Effector memory CD8-positive, alpha-beta T cell (primary cell): ENCODE measurements around the gene ZMIZ1.

Experiments used
- ATAC-seq: fragments of 150-1000 bp; cut with Tn5 transposase; replicated peaks from 2 replicates; pipeline ENCODE4 v1.10.0; 2021; ENCODE audit warnings: mild to moderate bottlenecking, moderate library complexity
- DNase-seq, 3 experiments: peaks; one replicate each; pipeline ENCODE4 v3.0.0; 2021
- H3K27ac Mint-ChIP-seq, 2 donors: one replicate each; pipeline ENCODE4 v1.8.0; 2022; ENCODE audit warnings: mild to moderate bottlenecking in 2 of 2, mixed read lengths in 2 of 2, moderate library complexity in 2 of 2
- H3K27me3 Mint-ChIP-seq, 2 donors: one replicate each; pipeline ENCODE4 v1.8.0; 2022; ENCODE audit warnings: mixed read lengths in 2 of 2
- H3K36me3 Mint-ChIP-seq: one replicate; pipeline ENCODE4 v1.8.0; 2022; ENCODE audit warnings: mild to moderate bottlenecking, moderate library complexity, mixed read lengths; ENCODE audit not compliant: insufficient read depth
- H3K4me1 Mint-ChIP-seq, 2 donors: one replicate each; pipeline ENCODE4 v1.8.0; 2022; ENCODE audit warnings: low read depth in 2 of 2, mixed read lengths in 2 of 2
- H3K4me3 Mint-ChIP-seq, 2 donors: one replicate each; pipeline ENCODE4 v1.8.0; 2022; ENCODE audit warnings: mild to moderate bottlenecking in 2 of 2, mixed read lengths in 2 of 2, moderate library complexity in 2 of 2
- H3K9me3 Mint-ChIP-seq, 2 donors: one replicate each; pipeline ENCODE4 v1.8.0; 2022; ENCODE audit warnings: mixed read lengths in 2 of 2

The ZMIZ1 gene

DNA sequence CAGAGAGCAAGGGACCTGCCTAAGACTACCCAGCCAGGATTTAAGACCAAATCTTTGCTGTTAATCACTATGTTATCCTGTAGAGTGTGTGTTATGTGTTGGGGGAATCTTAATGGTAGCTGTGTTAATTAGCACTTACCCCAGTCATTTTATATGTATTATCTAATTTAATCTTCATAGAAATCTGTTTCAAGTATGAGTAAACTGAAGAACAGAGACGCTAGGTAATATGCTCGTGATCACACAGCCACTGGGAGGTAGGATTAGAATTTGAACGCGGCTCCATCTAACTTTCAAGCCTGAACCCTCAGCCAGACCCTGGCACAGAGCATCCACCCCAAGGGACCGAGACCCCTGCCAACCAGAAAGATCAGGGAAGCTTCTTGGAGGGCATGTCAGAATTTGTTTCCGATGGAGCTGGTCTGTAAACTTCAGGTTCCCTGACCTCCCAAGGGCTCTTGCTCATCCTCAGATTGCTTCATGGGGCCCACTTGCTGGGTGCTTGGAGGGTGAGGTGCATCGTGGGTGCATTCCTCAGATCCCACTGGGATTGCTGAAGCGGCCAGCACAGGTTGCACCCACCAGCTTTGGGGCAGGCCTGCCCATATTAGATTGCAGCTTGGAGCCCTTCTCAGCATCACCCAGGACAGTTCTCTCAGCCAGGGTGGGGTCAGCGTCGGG is 105.0 kb downstream of the ZMIZ1 start:
- no peaks in the 10 kb centered on the region for H3K9me3 Mint-ChIP-seq
- peaks cover 0 to 3% of the 10 kb centered on the region in 2 donors for H3K4me1 Mint-ChIP-seq
- H3K36me3 Mint-ChIP-seq: no peaks in the 10 kb centered on the region
- H3K27ac Mint-ChIP-seq: no peak overlapping the region
- no peak for DNase-seq
- no peaks in the 10 kb centered on the region for H3K27me3 Mint-ChIP-seq
- ATAC-seq: no peak
- H3K4me3 Mint-ChIP-seq: no peak overlapping the region

DNA sequence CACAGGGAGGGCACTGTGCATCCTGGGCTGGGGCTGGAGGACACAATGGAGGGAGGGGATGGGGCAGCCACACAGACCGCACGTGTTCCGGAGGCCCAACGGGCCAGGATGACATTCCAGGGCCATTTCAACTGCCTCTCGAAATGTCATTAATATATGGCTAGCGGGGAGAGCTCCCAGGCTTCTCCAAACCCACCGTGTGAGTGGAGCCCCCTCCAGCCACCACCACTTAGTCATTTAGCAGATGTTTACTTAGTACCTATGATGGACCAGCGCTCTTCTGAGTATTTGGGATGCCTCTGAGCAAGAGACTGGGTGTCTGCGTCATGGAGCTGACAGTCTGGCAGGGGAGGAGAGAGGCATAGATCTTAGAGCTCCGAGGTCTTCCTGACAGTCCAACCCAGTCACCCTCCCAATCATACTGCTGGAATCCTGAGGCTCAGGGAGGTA is 107.3 kb downstream of the ZMIZ1 start:
- no peaks in the 10 kb centered on the region for H3K36me3 Mint-ChIP-seq
- peaks cover 0 to 3% of the 10 kb centered on the region in 2 donors for H3K4me1 Mint-ChIP-seq
- H3K27ac Mint-ChIP-seq: no peak overlapping the region
- no peak for DNase-seq
- ATAC-seq: no peak
- H3K4me3 Mint-ChIP-seq: no peak overlapping the region
- H3K9me3 Mint-ChIP-seq: no peaks in the 10 kb centered on the region
- no peaks in the 10 kb centered on the region for H3K27me3 Mint-ChIP-seq

DNA sequence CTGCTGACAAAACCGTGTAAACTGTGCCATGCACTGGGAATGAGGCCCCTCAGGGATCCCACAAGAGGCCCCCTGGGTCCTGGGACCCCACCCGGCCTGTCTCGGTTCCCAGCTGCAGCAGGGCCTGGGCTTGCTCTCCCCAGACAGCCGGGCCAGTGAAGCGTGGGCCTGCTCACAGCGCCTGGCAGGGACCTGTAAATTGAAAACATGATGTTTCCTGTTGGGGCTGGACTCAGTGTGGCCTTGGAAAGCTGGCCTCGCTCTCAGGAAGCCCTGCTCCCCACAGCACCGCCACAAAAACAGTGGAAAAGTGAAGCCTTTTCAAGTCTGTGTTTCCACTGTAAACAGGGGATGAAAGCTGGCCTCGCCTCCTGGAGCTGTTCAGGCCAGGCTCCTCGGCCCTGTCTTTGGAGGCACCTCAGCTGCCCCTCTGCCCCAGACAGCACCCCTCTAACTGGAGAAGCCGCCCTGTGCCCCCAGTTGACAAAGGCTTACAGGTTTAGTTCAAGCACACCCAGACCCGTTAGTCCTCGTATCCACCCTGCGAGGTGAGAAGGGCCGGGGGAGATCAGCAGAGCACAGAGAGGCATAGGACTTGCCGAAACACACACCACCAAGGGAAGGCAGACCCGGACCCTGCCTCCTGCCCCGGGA is 108.3 kb downstream of the ZMIZ1 start:
- no peak for DNase-seq

DNA sequence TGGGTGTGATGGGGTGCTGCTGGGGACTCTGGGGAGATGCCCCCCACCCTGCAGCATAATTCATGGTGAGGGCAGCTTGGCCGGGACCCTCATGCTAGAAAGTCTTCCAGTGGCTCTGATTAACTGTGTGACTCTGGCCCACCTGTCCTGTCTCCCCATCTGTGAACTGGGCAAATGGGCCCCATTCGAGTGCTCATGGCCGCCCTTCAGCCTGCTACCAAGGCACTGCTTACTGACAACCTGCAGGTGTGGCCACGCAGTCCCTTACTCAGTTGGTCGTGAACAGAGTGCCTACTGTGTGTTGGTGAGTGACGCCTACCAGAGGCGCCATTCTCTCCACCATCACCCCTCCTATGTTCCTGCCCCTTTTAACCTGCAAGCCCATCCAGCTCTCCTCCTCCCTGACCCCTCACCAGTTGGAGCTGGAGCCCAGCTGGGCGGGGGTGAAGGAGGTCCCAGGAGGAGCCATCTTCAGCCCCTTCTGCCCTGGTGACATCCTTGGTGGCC is 109.4 kb downstream of the ZMIZ1 start:
- Mint-ChIP-seq H3K4me1 (peaks cover 0 to 3% of the 10 kb centered on the region in 2 donors), H3K4me3 (no peak overlapping the region), H3K27ac (peak overlapping the region in 1 of 2 donors; percentile 29), H3K9me3 (no peaks in the 10 kb centered on the region), H3K27me3 (no peaks in the 10 kb centered on the region), H3K36me3 (no peaks in the 10 kb centered on the region)
- DNase-seq (no peak), ATAC-seq (no peak)

More for the DNA sequence above, 108.3 kb downstream of the ZMIZ1 start:
- H3K27me3 Mint-ChIP-seq: no peaks in the 10 kb centered on the region
- H3K36me3 Mint-ChIP-seq: no peaks in the 10 kb centered on the region
- H3K4me3 Mint-ChIP-seq: no peak overlapping the region
- no peaks in the 10 kb centered on the region for H3K9me3 Mint-ChIP-seq
- H3K4me1 Mint-ChIP-seq: peaks cover 0 to 3% of the 10 kb centered on the region in 2 donors
- no peak for ATAC-seq
- H3K27ac Mint-ChIP-seq: peak overlapping the region; percentile 20 to 25

DNA sequence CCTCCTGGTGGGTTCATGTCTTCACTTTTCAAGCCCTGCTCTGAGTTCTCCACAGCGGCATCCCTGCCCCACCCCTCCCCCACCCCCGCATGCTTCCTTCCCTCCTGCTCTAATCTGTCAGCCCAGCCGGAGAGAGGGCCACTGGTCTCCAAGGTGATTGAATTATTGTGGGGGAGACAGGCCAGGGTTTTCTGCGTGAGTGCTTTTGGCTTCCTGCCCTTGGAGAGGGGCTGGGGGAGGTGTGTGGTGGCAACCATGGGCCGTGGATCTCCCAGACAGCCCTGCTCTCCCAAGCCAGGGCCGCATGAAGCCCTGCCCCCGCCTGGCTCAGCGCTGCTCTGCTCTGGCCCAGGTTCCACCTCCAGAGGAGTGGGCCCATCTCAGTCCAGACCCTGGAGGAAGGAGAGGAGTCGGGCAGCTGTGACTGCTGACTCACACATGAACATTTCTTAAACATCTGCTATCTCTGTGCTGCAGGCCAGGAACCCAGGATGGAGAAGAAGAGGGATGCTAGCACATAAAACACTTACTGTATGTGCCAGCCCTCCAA is 109.9 kb downstream of the ZMIZ1 start:
- H3K4me1 Mint-ChIP-seq: peaks cover 0 to 3% of the 10 kb centered on the region in 2 donors
- peak overlapping the region in 1 of 2 donors; percentile 29 for H3K27ac Mint-ChIP-seq
- no peak for DNase-seq
- no peak for ATAC-seq
- H3K9me3 Mint-ChIP-seq: no peaks in the 10 kb centered on the region
- H3K4me3 Mint-ChIP-seq: no peak overlapping the region
- H3K36me3 Mint-ChIP-seq: no peaks in the 10 kb centered on the region
- H3K27me3 Mint-ChIP-seq: no peaks in the 10 kb centered on the region

DNA sequence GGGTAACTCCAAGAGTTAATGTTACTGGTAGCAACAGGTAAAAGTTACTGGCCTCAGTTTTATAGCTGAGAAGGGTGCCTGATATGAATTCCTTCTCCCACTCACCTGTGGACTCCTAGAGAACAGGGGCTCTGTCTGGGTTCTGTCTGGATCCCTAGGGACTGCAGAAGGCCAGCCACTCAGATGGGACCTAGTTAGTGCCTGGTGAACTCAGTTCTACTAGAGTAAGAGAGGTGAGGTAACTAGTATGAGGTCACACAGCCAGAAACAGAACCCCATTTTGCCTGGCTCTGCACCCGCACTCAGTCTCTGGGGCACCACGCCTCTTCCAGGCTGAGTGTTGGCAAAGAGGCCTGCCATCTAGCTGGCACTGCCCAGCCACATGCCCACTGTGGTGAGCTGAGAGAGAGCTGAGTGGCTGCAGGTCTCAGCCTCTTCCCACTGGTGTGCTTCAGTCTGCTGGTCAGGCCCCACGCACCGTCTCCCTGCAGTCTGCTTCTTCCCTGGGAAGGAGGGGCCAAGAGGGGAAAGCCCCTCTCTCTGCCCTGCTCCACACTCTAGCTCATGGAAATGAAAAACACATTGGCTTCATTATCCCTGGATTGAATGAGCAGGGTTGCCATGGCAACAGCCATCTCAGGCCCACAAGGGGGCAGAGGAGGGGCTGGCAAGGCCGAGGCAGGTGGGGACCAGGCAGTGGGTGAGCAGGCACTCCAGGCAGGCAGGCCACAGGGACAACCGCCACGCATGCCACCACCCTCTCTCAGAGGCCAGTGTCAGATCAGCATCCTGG is 110.6 kb downstream of the ZMIZ1 start:
- H3K27me3 Mint-ChIP-seq: no peaks in the 10 kb centered on the region

DNA sequence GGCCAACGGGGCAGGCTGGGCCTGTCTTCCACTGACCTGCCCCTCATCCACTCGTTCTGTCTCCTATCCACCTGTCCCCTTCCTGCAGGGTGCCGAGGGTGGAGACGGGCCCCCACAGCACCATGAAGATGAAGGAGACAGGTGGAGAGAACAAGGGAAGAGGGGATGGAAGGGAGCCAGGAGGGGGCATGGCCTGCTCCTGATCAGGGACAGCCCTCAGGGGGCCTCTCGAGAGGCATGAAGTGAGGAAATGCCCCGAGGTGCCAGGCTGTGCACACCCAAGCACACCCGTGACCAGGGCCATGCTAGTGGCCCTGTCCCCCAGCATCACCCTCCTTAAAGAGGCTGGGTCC is 111.2 kb downstream of the ZMIZ1 start:
- no peak for ATAC-seq
- Mint-ChIP-seq H3K9me3 (no peaks in the 10 kb centered on the region), H3K27ac (no peak overlapping the region), H3K27me3 (no peaks in the 10 kb centered on the region), H3K4me1 (no peaks in the 10 kb centered on the region), H3K4me3 (no peak overlapping the region), H3K36me3 (no peaks in the 10 kb centered on the region)
- no peak for DNase-seq

More for the DNA sequence above, 110.6 kb downstream of the ZMIZ1 start:
- H3K4me3 Mint-ChIP-seq: no peak overlapping the region
- no peaks in the 10 kb centered on the region for H3K9me3 Mint-ChIP-seq
- H3K36me3 Mint-ChIP-seq: no peaks in the 10 kb centered on the region
- no peak overlapping the region for H3K27ac Mint-ChIP-seq
- ATAC-seq: no peak
- DNase-seq: no peak
- H3K4me1 Mint-ChIP-seq: no peaks in the 10 kb centered on the region

DNA sequence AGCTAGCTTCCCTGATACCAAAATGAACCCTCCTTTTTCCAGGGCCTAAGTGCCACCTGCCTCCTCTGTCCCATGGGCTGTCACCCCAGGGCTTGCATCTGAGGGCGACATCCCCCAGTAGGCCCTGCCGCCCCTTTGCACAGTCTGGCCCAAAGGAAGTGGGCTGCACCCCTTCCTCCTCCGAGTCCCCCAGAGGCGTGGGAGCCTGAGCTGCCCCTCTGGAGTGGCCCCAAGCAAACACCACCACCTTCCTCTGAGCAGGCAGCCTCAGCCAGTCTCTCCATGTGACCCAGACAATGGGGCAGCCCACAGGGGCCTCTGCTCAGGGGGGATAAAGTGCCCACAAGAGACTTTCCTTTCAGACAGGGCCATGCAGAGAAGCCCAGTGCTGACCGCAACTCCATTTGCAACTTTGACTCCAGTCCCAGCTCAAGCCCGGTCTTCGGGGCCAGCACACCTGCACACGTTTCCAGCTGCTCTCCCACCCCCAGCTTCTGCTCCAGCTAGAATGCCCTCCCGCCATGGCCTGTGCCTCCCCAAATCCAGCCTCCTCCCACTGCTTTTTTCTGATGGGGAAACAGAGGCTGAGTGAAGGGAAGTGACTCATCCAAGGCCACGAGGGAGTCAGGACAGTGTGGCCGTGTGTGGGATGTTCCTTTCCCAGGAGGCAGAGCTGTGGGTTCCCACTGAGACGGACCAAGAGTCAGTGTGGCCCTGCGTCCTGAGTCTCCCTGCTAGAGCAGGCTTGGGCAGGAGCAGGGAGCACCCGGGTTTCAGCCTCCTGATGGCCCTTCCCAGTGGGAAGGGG is 111.9 kb downstream of the ZMIZ1 start:
- no peak overlapping the region for H3K4me3 Mint-ChIP-seq
- ATAC-seq (no peak), DNase-seq (no peak)
- no peaks in the 10 kb centered on the region for H3K4me1 Mint-ChIP-seq
- peak overlapping the region in 1 of 2 donors; percentile 38 for H3K27ac Mint-ChIP-seq
- no peaks in the 10 kb centered on the region for H3K36me3 Mint-ChIP-seq
- no peaks in the 10 kb centered on the region for H3K9me3 Mint-ChIP-seq
- no peaks in the 10 kb centered on the region for H3K27me3 Mint-ChIP-seq

DNA sequence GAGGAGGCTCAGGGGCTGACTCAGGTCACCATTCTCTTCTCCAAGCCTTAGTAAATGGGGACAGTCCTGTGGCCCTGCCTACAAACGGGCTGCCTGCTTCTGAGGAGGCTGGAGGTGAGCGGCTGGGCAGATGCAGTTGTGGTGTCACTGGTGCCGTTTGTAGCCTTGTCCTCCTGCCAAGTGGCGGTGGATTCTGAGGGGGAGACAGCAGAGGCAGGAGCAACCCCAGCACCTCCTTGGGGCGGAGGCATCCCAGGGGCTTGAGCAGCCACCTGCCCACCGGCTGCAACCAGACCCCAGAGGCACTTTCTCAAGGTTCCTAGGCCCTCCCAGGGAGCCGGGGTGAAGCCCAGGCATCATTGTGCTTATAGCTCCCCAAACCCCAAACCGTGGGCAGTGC is 112.5 kb downstream of the ZMIZ1 start:
- no peak overlapping the region for H3K4me3 Mint-ChIP-seq
- H3K4me1 Mint-ChIP-seq: no peaks in the 10 kb centered on the region
- ATAC-seq: no peak
- peak overlapping the region in 1 of 2 donors; percentile 38 for H3K27ac Mint-ChIP-seq
- no peaks in the 10 kb centered on the region for H3K27me3 Mint-ChIP-seq
- no peaks in the 10 kb centered on the region for H3K9me3 Mint-ChIP-seq
- no peaks in the 10 kb centered on the region for H3K36me3 Mint-ChIP-seq
- DNase-seq: no peak

DNA sequence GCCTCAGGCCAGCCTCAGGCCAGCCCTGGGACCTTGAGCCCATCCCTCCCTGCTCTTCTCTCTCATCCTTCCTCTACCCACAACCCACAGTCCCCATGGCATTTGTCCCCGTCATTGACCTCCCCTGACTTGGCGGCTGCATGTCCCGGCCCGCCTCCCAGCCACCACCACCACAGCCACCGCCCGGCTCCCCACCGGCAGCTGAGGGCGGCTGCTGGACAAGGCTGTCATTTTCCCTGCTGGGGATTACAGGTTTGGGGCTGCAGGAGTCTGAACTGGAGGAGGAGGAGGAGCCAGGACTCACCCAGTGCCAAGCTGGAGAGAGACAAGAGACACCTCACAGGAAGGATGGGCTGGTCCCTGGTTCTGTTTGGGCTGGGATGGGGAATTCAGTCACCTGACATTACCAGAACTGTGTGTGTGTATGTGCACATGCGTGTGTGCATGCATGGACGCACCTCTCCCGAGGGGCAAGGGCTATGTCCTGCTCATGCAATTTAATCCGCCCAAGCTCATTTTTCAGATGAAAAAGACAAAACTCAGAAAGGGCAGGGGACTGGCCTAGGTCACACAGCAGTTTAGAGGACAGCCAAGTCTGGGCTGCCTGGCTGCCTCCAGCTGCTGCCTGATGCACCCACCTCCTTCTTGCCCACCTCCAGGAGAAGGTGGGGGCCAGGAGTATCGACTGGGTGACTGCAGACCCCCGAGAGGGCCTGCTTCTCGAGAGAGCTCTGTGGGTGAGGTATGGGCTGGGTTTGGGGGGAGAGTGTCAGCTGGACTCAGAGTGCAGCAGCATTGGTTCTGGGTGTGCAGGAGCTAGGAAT is 113.1 kb downstream of the ZMIZ1 start:
- H3K4me1 Mint-ChIP-seq: no peaks in the 10 kb centered on the region
- no peaks in the 10 kb centered on the region for H3K9me3 Mint-ChIP-seq
- DNase-seq (no peak), ATAC-seq (no peak)
- no peaks in the 10 kb centered on the region for H3K27me3 Mint-ChIP-seq
- H3K36me3 Mint-ChIP-seq: no peaks in the 10 kb centered on the region
- peak overlapping the region in 1 of 2 donors; percentile 85 for H3K27ac Mint-ChIP-seq
- no peak overlapping the region for H3K4me3 Mint-ChIP-seq

DNA sequence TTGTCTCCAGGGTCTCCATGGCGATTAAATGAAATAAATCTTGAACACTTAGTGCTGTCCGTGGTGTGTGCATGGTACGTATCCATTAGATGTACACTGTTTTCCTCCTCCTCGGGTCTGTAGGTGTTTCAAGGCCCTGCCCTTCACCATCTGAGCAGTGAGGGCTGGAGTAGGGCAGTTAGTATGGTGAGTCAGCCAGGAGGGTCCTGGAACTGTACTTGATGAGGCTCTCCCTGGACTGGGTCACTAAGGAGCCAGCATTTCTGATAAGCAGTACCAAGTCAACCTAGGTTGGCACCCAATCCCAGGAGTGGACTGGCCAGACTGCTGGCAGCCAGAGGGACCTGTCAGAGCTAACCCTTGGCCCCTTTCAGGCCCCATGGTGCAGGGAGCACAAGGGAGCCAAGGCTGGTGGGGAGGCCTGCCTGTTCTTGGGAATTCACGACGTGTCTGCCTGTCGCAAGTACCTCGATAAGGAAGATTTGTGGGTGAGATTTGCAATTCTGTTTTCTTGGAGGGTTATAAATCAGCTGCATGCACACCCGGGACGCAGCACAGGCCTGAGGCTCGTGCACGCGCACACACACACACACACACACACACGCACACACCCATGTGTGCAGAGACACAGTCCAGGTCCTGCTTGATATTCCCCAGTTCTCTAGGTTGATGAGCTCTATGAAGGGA is 114.2 kb downstream of the ZMIZ1 start:
- no peaks in the 10 kb centered on the region for H3K36me3 Mint-ChIP-seq
- no peak overlapping the region for H3K27ac Mint-ChIP-seq
- ATAC-seq: no peak

DNA sequence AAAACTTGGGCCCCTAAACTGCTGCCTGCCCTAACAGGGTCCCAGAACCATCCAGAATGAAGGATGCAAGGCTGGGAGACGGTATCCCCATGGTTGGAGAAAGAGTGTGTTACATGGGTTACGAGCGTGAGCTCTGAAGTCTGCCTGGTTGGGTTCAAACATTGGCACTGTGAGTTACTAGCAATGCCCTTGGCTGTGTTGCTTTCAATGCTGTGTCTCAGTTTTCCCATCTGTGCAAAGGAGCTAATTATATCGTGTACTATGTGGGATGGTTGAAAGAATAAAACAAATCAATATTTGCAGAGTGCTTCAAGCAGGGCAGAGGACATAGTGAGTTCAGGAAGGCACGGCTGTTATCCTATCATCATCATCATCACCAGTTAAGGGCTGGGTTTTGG is 114.7 kb downstream of the ZMIZ1 start:
- Mint-ChIP-seq H3K36me3 (no peaks in the 10 kb centered on the region), H3K27ac (no peak overlapping the region)

More for the DNA sequence above, 114.2 kb downstream of the ZMIZ1 start:
- Mint-ChIP-seq H3K27me3 (no peaks in the 10 kb centered on the region), H3K4me1 (no peaks in the 10 kb centered on the region), H3K4me3 (no peak overlapping the region), H3K9me3 (no peaks in the 10 kb centered on the region)
- DNase-seq: no peak

More for the DNA sequence above, 114.7 kb downstream of the ZMIZ1 start:
- Mint-ChIP-seq H3K27me3 (no peaks in the 10 kb centered on the region), H3K9me3 (no peaks in the 10 kb centered on the region), H3K4me1 (no peaks in the 10 kb centered on the region), H3K4me3 (no peak overlapping the region)
- ATAC-seq: no peak
- no peak for DNase-seq
